Mucosa of descending colon (tissue), 3 donors: ENCODE measurements around the gene GRB10. TPM values are rescaled to one million over a fixed set of nuclear protein-coding genes. Genes with fewer than 3 reads are reported as not detected.

Source experiments
- total RNA-seq, 3 donors: library from RNA; stranded (reverse); fragmentation: NEBNext Ultra II Directional in 2 of 3; extraction: Animal tissue kit (Norgen Biotek cat#: 25700) in 2 of 3; gene quantifications; one replicate each; pipeline versions ENCODE4 v1.2.1 to v1.2.4, GENCODE V29; 2021 to 2023
- donor health status: DM: no; HTN: no; CAD: no; lungs with moderate emphysema.
- donor health status: DM: no; HTN: no; CAD: no.
- donor health status: DM: no; HTN: yes; CAD: no.

Gene GRB10
- total RNA-seq, 3 donors from 2014 or later: 9.4 to 56.8 (median 13.0) TPM

Other genes with a start within 250 kb of the GRB10 start
- gene DDC, start 217.5 kb downstream of the GRB10 start, total RNA-seq: 10 to 100 TPM; 29.6 to 94.5 (median 74.4) TPM